Measurements from ENCODE around the gene VEGFA.

The VEGFA gene

DNA sequence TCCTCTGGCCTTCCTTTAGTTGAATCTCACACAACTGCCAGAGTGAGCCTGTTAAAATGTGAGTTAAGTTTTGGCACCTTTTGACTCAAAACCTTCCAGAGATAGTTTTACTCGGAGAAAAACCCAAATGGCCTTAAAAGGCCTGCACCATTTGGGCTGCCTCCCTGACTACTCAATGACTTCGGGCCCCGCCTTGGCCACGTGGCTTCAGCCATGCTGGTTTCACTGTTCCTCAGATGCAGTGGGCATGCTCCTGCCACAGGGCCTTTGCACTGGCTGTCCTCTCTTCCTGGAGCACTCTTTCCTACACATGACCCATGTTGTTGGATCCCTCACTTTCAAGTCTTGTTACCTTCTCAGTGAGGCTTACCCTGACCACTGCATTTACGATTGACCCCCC lies 18.3 kb downstream of the VEGFA start:
- DNase-seq: no peak

DNA sequence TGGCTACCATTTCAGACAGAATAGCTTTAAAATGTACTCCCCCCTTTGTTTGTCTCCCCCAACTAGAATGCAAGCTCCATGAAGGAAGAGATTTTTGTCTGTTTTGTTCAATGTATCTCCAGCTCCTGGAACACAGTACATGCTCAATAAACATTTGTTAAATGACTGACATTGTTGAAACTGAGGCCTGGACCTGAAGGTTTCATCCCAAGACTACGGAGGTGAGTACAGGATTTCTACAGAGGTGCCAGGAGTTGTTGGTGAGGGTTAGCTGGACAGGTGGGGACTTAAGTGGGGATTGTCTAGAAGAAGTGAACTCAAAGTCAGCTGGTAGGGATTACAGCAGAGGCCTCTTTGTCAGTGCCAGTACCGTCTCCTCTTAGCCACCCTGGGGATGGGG lies 19.4 kb downstream of the VEGFA start:
- no peak for DNase-seq

DNA sequence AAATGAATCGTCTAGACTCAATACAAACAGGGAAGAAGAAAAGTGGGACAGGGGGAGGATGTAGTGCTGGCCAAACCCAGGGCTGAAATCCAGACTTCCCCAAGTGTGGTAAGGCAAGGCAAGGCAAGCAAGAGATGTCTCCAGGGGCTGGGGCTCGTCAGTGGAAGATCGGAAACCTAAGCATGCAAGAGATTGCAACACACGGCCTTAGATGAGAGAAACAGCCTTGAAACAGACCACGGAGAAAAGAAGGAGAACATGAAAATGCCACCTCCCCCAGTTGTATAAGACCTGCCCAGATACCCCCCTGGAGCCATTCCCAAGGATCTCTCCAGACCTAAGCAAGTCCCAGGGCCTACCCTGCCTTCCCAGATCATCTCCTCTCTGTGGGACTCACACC lies 20.0 kb downstream of the VEGFA start:
- no peak for DNase-seq

DNA sequence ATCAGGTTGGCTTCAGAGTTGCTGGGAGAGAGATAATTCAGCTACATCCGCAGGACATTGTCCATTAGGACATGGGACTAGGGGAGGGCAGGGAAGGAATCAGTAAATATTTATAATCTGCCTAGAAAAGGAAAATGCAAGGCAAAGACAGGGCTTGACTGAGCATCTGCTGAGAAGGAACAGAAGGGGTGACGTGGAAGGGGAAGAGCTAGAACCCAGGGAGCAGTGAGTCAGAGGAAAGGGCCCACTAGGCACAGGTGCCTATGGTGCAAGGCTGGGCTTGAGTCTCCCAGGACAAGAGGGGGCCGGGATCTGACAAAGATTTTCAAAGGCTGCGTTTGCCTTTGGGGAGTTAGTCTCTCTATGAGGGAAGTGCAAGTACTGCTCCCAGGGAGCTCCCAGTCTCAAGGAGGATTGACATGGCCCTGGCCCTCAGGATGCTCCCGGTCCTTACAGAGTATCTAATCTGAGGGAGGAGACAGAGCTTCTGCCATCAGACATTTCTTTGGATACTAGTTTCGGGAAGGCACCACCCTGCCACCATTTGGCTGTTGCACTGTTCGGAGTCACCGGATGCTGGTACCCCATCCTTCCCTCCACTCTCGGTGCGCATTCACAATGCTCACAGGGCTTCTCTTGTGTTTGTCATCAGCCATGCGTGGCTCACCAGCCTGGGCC lies 21.9 kb downstream of the VEGFA start:
- no peak for DNase-seq

DNA sequence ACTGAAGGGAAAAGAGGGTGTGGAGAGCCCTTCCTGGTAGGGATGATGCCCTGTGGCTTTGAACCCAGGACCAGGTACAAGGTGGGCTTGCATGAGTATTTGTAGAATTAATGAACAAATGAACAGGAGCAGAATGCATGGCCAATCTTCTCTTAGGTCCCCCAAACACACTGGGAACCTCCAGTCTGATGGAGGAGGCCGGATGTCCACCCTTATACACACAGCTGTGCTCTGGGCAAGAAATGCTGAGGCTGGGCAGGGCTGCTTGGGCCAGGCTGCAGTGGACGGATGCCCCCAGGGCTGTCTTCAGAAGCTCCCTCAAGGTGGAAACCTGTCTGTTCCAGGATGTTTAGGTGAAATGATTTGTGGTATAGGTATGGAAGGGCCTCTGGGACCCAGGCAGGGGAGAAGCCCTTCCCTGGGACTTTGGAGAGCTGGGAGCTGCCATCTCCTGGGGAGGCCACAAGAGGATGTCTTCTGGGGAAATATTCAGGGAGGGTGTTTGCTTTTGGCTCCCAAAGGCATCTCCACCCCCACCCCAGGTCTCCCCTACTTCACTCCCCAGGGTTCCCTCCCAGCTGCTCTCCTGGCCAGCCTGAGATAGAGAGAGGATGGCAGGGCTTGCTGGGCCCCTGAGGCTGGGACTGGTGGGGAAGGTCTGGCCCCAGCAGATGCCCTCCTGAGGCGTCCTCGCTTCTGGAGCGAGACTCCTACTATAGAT lies 23.3 kb downstream of the VEGFA start:
- no peak for DNase-seq

- no peak for DNase-seq
Observed at GRCh38 chr6:43793875-43794242, 23.8 kb downstream of the VEGFA start.

- no peak for DNase-seq
Observed at GRCh38 chr6:43795421-43795820, 25.4 kb downstream of the VEGFA start.

DNA sequence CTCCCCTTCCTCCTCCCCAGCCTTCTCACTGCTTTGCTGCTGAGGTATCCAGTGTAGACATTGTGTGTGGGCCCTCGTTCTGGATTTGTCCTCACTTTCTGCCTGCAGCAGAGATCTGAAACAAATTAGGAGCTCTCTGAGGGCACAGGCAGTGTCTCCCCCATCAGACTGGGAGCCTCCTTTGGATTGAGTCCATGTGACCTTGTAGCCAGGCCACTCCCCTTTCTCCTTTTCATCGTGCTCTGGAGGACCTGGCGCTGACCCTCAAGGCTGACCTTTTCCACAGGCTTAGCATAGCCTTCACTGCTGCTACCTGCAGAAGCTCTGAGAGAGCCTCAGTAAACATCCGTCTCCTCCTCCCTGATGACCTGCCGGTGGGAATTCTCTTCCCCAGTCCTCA lies 26.2 kb downstream of the VEGFA start:
- DNase-seq: no peak

- no peak for DNase-seq
Observed at GRCh38 chr6:43796903-43797890, 27.2 kb downstream of the VEGFA start.

- no peak for DNase-seq
Observed at GRCh38 chr6:43797919-43798318, 27.9 kb downstream of the VEGFA start.

DNA sequence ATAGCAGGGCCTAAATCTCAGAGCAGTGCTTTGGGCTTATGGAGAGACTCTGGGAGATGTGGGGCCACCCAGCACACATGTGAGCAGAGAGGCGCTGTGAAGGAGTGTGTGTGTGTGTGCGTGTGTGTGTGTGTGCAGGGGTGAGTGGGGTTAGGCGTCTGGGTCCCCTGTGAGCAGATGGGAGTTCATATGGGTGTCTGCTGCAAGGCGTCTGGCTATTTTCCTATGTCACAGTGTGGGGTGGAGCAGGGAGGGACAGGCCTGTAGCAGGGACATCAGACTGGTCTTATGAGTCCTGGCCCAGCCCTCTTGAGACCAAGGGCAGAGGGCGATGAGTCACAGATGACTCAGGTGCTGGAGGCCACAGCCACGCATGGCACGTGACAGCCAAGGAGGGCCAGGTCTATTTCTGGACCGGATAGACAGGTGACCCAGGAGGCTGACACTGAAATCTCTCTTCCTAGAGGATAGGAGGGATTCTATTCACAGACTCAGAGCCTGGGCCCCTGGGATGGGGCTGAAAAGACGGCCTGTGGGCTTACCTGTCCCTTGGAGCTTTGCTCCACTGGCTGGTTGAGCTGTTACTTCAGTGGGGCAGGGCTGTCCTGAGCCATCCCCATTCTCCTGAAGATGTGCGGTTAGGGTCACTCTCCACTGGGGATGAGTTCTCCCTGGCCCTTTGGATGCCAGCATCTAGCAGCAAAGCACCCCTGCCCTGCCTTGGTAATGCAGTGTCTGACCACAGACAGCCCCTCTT lies 28.9 kb downstream of the VEGFA start:
- DNase-seq: no peak

GRCh38 chr6:43799551-43800297 lies 29.7 kb downstream of the VEGFA start:
- no peak for DNase-seq

DNA sequence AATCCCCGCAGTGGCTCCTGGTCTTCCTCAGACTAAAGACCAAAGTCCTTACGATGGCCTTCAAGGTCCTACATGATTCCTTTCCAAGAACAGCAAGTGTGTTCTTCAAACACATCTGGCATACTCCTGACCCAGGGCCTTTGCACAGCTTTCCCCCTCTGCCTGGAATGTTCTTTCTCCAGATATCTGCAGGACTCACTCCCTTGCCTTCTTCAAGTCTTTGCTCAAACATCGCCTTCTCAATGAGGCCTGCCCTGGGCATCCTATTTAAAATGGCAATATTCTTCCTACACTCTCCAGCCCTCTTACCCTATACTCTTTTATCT lies 30.2 kb downstream of the VEGFA start:
- DNase-seq: no peak

GRCh38 chr6:43800746-43801494 lies 30.9 kb downstream of the VEGFA start:
- no peak for DNase-seq

DNA sequence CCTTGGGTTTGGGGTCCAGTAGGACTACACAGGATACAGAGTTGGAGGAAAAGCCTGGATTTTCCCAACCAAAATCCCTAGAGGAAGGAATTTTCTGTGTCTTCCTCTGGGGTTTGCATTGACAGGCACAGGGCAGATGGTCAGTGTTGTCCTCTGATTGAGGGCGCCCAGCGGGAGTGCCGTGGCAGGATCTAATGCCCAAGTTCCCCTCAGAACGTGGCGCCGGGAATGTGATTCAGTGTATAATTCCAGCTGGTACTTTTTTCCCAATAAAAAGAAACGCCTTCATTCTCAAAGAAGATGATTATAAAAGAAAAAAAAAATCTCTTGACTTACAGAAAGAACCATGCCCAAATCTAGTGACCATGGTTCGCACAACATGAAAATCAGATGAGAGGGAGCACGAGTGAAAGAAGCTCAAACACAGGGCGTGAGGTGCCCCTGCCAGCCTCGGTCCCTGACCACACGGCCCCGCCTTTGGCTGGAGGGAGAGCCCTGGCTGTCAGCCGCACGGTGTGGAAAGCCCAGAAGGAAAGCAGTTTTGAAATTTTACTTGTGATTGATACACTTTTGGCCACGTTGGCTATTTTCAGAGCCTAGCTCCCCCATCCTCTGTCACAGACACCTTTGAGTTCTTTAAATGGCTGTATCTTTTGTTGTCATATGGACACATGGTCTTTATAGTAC lies 31.6 kb downstream of the VEGFA start:
- DNase-seq: no peak

- no peak for DNase-seq
Observed at GRCh38 chr6:43803055-43803782, 33.2 kb downstream of the VEGFA start.

DNA sequence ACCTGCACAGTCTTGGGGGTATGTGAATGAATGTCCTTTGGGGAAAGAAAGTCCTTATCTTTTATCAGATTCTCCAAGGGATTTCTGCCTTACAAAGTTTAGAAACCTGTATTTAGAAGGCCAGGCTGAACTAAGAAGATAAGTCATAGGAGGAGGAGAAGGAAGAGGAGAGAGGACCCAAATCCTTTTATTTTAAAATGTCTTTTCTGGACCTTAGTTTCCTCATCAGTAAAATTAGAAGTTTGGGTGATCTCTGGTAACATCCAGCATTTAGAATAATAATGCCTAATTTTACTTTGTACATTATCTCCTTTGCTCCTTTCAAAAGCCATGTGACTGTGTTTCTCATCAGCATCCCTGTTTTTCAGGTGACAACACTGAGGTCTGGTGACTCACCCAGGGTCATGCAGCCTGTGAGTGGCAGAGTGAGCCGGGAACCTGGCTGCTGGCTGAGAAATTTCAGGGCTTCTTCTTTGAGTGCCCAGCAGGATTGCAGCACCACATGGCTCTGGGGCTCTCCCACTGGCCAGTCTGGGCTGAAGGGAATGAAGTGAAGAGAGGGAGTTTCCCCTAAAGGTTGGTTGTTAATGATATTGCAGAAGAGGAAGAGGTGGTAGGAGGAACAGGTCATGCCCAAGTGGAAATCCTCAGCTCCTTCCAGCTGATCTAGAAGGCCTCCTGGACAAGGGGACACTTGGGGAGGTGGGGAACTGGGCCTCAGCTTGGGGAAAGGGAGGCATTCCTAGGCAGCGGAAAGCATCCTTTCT lies 34.0 kb downstream of the VEGFA start:
- no peak for DNase-seq

GRCh38 chr6:43804550-43805223 lies 34.7 kb downstream of the VEGFA start:
- no peak for DNase-seq

DNA sequence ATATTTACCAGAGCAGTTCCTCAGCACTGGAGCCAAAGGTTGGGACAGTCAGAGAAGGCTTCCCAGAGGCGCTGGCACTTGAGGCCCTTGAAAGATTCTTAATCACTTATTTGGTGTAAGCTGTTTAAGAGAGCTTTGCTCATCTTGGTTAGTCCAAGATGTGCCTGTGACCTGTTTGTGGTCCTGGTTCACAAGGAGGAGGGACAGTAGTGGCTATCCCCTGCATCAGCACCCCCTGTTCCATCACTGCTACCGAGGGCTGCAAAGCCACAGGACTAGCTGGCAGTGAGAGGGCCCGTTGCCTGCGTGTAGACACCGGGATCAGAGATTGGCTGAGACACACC lies 35.7 kb downstream of the VEGFA start:
- DNase-seq: no peak

Measured in NCI-H1048 (cell line).